Calu3 (cell line): ENCODE data around the gene RIMOC1. TPM values are rescaled to one million over a fixed set of nuclear protein-coding genes. Genes with fewer than 3 reads are reported as not detected.

Experiments
- BruUV-seq: library from RNA; stranded (reverse); fragments of 400-500 nt; replicated peaks from 2 replicates; lab custom pipeline; 2021; lab: Mats Ljungman, UMichigan
- CTCF ChIA-PET: fragments of 300-600 bp; sonication (Branson Sonifier 250); formaldehyde crosslinking; loops from one replicate; lab custom pipeline; 2022; ENCODE audit warnings: antibody characterized with exemption; lab: Charles Lee
- DNase-seq: peaks from one replicate; pipeline ENCODE4 v3.0.0; 2022
- H3K27ac Mint-ChIP-seq: one replicate; pipeline ENCODE4 v1.8.0; 2022; ENCODE audit warnings: mixed read lengths; ENCODE audit not compliant: unreplicated experiment
- H3K27me3 Mint-ChIP-seq: one replicate; pipeline ENCODE4 v1.8.0; 2022; ENCODE audit warnings: mixed read lengths; ENCODE audit not compliant: unreplicated experiment
- H3K36me3 Mint-ChIP-seq: one replicate; pipeline ENCODE4 v1.8.0; 2022; ENCODE audit warnings: mild to moderate bottlenecking, moderate library complexity, mixed read lengths; ENCODE audit not compliant: insufficient read depth, unreplicated experiment
- H3K4me1 Mint-ChIP-seq: one replicate; pipeline ENCODE4 v1.8.0; 2022; ENCODE audit warnings: mild to moderate bottlenecking, low read depth, mixed read lengths; ENCODE audit not compliant: unreplicated experiment
- H3K4me3 Mint-ChIP-seq: one replicate; pipeline ENCODE4 v1.8.0; 2022; ENCODE audit warnings: mild to moderate bottlenecking, low read depth, moderate library complexity, mixed read lengths; ENCODE audit not compliant: unreplicated experiment
- H3K9me3 Mint-ChIP-seq: one replicate; pipeline ENCODE4 v1.8.0; 2022; ENCODE audit warnings: low read depth, mixed read lengths; ENCODE audit not compliant: unreplicated experiment
- intact Hi-C: fragments of 100-400 bp; cut with micrococcal nuclease; formaldehyde crosslinking; loops from one replicate; pipeline ENCODE4 v1.10.0; 2022; ENCODE audit not compliant: unreplicated experiment
- total RNA-seq: library from RNA; stranded (reverse); gene quantifications from 2 replicates; pipeline ENCODE4 v1.2.3, GENCODE V29; 2022
- TF ChIP-seq, protein P1 (sequence below): fragments of 200-600 bp; IDR thresholded peaks from one replicate; pipeline ENCODE4 v1.8.0; 2022; ENCODE audit warnings: antibody characterized with exemption; ENCODE audit not compliant: unreplicated experiment

Gene RIMOC1
- total RNA-seq, 1 experiment from 2014 or later = 28.5 TPM

DNA sequence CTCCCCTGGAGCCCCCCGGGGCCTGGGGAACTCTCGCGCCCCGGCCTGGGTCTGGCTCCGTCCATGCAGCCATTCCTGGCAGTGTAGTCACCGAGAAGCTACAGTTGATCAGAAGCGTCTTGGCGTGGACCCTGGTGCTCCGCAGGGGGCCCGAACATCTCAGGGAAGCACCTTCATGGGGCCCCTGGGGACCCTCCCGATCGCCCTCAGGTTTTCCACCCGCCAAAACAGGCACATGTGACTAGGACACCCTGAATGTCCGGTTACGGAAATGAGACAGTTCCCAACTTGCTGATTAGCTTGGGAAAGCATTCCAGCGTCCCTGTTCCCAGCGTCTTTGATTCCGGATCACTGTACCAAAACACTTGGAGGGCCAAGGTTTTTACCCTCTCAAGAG lies 21.4 kb downstream of the RIMOC1 start:
- peak; percentile 24 for DNase-seq
- Mint-ChIP-seq H3K4me3 (peak overlapping the region; percentile 83), H3K27ac (peak overlapping the region; percentile 99), H3K9me3 (no peaks in the 10 kb centered on the region), H3K36me3 (peaks cover 15% of the 10 kb centered on the region), H3K27me3 (no peaks in the 10 kb centered on the region), H3K4me1 (peaks cover 22% of the 10 kb centered on the region)
- no TSS peak for BruUV-seq
- TF ChIP-seq, protein P1, sequence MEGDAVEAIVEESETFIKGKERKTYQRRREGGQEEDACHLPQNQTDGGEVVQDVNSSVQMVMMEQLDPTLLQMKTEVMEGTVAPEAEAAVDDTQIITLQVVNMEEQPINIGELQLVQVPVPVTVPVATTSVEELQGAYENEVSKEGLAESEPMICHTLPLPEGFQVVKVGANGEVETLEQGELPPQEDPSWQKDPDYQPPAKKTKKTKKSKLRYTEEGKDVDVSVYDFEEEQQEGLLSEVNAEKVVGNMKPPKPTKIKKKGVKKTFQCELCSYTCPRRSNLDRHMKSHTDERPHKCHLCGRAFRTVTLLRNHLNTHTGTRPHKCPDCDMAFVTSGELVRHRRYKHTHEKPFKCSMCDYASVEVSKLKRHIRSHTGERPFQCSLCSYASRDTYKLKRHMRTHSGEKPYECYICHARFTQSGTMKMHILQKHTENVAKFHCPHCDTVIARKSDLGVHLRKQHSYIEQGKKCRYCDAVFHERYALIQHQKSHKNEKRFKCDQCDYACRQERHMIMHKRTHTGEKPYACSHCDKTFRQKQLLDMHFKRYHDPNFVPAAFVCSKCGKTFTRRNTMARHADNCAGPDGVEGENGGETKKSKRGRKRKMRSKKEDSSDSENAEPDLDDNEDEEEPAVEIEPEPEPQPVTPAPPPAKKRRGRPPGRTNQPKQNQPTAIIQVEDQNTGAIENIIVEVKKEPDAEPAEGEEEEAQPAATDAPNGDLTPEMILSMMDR = no peak
- CTCF ChIA-PET = interaction anchor here (0.7 to 1.7 kb wide), 5 partner anchors 21 to 983 kb away, joined by 3 to 7 read pairs (median 3); partner anchors contain the start of gene RIMOC1
- intact Hi-C loops = loop anchor here (1.0 to 2.0 kb wide), 2 partner anchors 21 to 69 kb away; partner anchors contain the start of gene RIMOC1

DNA sequence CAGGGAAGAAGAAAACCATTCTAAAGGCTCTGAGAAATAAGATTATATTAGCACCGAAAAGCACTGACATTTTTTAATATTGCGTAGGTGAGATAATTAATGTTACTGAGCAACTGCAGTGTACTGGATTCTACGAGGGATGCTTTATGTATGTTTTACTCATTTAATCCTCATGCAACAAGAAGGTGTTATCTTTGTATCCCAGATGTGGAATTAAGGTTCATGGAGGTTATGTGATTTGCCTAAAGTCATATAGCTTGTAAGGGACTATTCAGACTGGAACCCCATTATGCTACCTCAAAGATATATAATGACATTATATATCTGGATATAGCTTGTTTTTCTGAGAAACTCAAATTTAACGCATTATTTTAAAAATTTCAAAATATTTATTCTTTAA lies 23.5 kb downstream of the RIMOC1 start:
- Mint-ChIP-seq H3K9me3 (peaks cover 2% of the 10 kb centered on the region), H3K4me3 (no peak overlapping the region), H3K4me1 (peaks cover 22% of the 10 kb centered on the region), H3K27ac (no peak overlapping the region), H3K27me3 (no peaks in the 10 kb centered on the region), H3K36me3 (peaks cover 15% of the 10 kb centered on the region)
- no TSS peak for BruUV-seq
- no peak for DNase-seq
- TF ChIP-seq, protein P1 = no peak
- intact Hi-C loops = no loop called here
- CTCF ChIA-PET = no interaction called here

DNA sequence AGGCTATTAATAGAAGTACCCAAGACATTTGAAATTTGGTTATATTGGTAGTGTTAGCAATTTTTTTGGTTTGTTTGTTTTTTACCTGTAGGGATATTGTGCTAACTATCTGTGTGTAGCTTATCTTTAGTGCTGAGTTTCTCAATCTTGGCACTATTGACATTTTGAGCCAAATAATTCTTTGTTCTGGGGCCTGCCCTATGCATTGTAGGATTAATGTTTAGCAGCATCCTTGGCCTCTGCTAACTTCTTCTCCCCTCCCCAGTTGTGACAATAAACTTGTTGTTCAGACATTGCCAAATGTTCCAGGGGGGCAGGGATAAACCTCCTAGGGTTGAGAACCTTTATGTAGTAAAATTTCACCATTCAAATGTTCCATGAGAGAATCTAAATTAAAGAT lies 24.9 kb downstream of the RIMOC1 start:
- H3K9me3 Mint-ChIP-seq = peaks cover 2% of the 10 kb centered on the region
- intact Hi-C loops = no loop called here

DNA sequence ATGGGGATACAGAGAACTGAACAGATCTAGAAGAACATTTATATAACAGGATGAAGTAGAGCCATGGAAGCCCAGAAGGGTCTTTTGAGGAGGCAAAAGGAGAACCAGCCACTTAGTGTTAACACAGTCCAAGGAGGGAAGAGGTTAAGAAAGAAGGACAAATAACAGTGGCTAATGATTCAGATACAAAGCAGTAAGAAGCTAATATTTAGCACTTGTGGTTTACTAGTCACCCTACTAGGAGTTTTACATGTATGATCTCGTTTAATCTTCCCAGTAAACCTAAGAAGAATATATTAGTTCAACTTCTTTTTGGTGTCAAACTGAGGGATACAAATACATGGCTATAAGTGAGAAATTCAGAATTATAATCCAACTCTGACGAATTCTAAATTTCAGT lies 28.6 kb downstream of the RIMOC1 start:
- intact Hi-C loops = no loop called here
- H3K27ac Mint-ChIP-seq = no peak overlapping the region
- no peak overlapping the region for H3K4me3 Mint-ChIP-seq
- no peaks in the 10 kb centered on the region for H3K36me3 Mint-ChIP-seq
- DNase-seq = no peak
- no TSS peak for BruUV-seq
- H3K9me3 Mint-ChIP-seq = peaks cover 2% of the 10 kb centered on the region
- H3K27me3 Mint-ChIP-seq = no peaks in the 10 kb centered on the region
- CTCF ChIA-PET = no interaction called here
- no peaks in the 10 kb centered on the region for H3K4me1 Mint-ChIP-seq
- TF ChIP-seq, protein P1 = no peak

More for the DNA sequence above, 24.9 kb downstream of the RIMOC1 start:
- H3K27ac Mint-ChIP-seq = no peak overlapping the region
- no peaks in the 10 kb centered on the region for H3K27me3 Mint-ChIP-seq
- H3K36me3 Mint-ChIP-seq = peaks cover 15% of the 10 kb centered on the region
- no peak overlapping the region for H3K4me3 Mint-ChIP-seq
- H3K4me1 Mint-ChIP-seq = peaks cover 22% of the 10 kb centered on the region
- TF ChIP-seq, protein P1 = no peak
- CTCF ChIA-PET = no interaction called here
- BruUV-seq = no TSS peak
- no peak for DNase-seq
